ENCODE data around the gene BCAS3. TPM values are rescaled to one million over a fixed set of nuclear protein-coding genes. Genes with fewer than 3 reads are reported as not detected.
A peak's percentile ranks its signal among the peaks of the same experiment; 100 is the strongest.

The BCAS3 gene
- total RNA-seq, 2 donors from 2014 or later: 28.0 to 33.4 TPM

GRCh38 chr17:61409301-61410112, 731.9 kb downstream of the BCAS3 start:
- Mint-ChIP-seq H3K27ac (no peak overlapping the region), H3K27me3 (ENCODE audit: low read depth) (peaks cover 42% of the 10 kb centered on the region), H3K36me3 (ENCODE audit: insufficient read depth in 2 of 2) (no peaks in the 10 kb centered on the region), H3K4me3 (peak overlapping the region; percentile 75 to 79), H3K9me3 (no peaks in the 10 kb centered on the region), H3K4me1 (ENCODE audit: low read depth) (peaks cover 22% of the 10 kb centered on the region)
- peak; percentile 48 to 53 for ATAC-seq (replicated peaks in 1 of 2)
- peak; percentile 65 to 71 for DNase-seq

GRCh38 chr17:61410141-61411010, 732.7 kb downstream of the BCAS3 start:
- H3K4me3 Mint-ChIP-seq: peak overlapping the region; percentile 73 to 79

GRCh38 chr17:61411011-61411260, 733.3 kb downstream of the BCAS3 start:
- ATAC-seq (replicated peaks in 1 of 2) (no peak), DNase-seq (no peak)
- Mint-ChIP-seq H3K4me3 (peak overlapping the region; percentile 83 to 84), H3K27me3 (ENCODE audit: low read depth) (peaks cover 42% of the 10 kb centered on the region), H3K36me3 (ENCODE audit: insufficient read depth in 2 of 2) (no peaks in the 10 kb centered on the region), H3K9me3 (no peaks in the 10 kb centered on the region), H3K27ac (no peak overlapping the region), H3K4me1 (ENCODE audit: low read depth) (peaks cover 22% of the 10 kb centered on the region)

More at GRCh38 chr17:61410141-61411010, 732.7 kb downstream of the BCAS3 start:
- Mint-ChIP-seq H3K27ac (no peak overlapping the region), H3K9me3 (no peaks in the 10 kb centered on the region), H3K36me3 (ENCODE audit: insufficient read depth in 2 of 2) (no peaks in the 10 kb centered on the region), H3K27me3 (ENCODE audit: low read depth) (peaks cover 42% of the 10 kb centered on the region), H3K4me1 (ENCODE audit: low read depth) (peaks cover 22% of the 10 kb centered on the region)
- ATAC-seq (replicated peaks in 1 of 2): peak; percentile 61 to 62
- peak; percentile 86 for DNase-seq

- Mint-ChIP-seq H3K27ac (no peak overlapping the region), H3K27me3 (ENCODE audit: low read depth) (peaks cover 36% of the 10 kb centered on the region), H3K9me3 (no peaks in the 10 kb centered on the region), H3K4me3 (peak overlapping the region; percentile 83 to 84), H3K36me3 (ENCODE audit: insufficient read depth in 2 of 2) (no peaks in the 10 kb centered on the region), H3K4me1 (ENCODE audit: low read depth) (peaks cover 22% of the 10 kb centered on the region)
- DNase-seq: peak in 1 of 2 donors; percentile 47
- ATAC-seq (replicated peaks in 1 of 2): peak; percentile 14 to 18
Observed at GRCh38 chr17:61411261-61412142, 733.9 kb downstream of the BCAS3 start.

- Mint-ChIP-seq H3K36me3 (ENCODE audit: insufficient read depth in 2 of 2) (no peaks in the 10 kb centered on the region), H3K9me3 (no peaks in the 10 kb centered on the region), H3K4me3 (peak overlapping the region; percentile 83 to 84), H3K27ac (no peak overlapping the region), H3K4me1 (ENCODE audit: low read depth) (peaks cover 27% of the 10 kb centered on the region), H3K27me3 (ENCODE audit: low read depth) (peaks cover 28% of the 10 kb centered on the region)
- DNase-seq (peak; percentile 80 to 88), ATAC-seq (replicated peaks in 1 of 2) (peak; percentile 75)
Observed at GRCh38 chr17:61412143-61412859, 734.6 kb downstream of the BCAS3 start.

GRCh38 chr17:61412860-61413660, 735.4 kb downstream of the BCAS3 start:
- no peak for DNase-seq
- peak overlapping the region; percentile 65 to 74 for H3K4me3 Mint-ChIP-seq
- no peaks in the 10 kb centered on the region for H3K9me3 Mint-ChIP-seq

GRCh38 chr17:61413661-61414126, 736.0 kb downstream of the BCAS3 start:
- H3K36me3 Mint-ChIP-seq (ENCODE audit: insufficient read depth in 2 of 2): no peaks in the 10 kb centered on the region
- no peak overlapping the region for H3K27ac Mint-ChIP-seq
- no peak for ATAC-seq (replicated peaks in 1 of 2)
- H3K9me3 Mint-ChIP-seq: no peaks in the 10 kb centered on the region
- no peak for DNase-seq
- peak overlapping the region in 1 of 2 donors; percentile 48 for H3K4me3 Mint-ChIP-seq
- peaks cover 15% of the 10 kb centered on the region for H3K27me3 Mint-ChIP-seq (ENCODE audit: low read depth)
- peaks cover 16% of the 10 kb centered on the region for H3K4me1 Mint-ChIP-seq (ENCODE audit: low read depth)

More at GRCh38 chr17:61412860-61413660, 735.4 kb downstream of the BCAS3 start:
- H3K4me1 Mint-ChIP-seq (ENCODE audit: low read depth): peaks cover 22% of the 10 kb centered on the region
- H3K27me3 Mint-ChIP-seq (ENCODE audit: low read depth): peaks cover 20% of the 10 kb centered on the region
- no peak for ATAC-seq (replicated peaks in 1 of 2)
- no peaks in the 10 kb centered on the region for H3K36me3 Mint-ChIP-seq (ENCODE audit: insufficient read depth in 2 of 2)
- H3K27ac Mint-ChIP-seq: no peak overlapping the region

- no peak for DNase-seq
- no peak for ATAC-seq (replicated peaks in 1 of 2)
- no peaks in the 10 kb centered on the region for H3K9me3 Mint-ChIP-seq
- peaks cover 17% of the 10 kb centered on the region for H3K27me3 Mint-ChIP-seq (ENCODE audit: low read depth)
- no peaks in the 10 kb centered on the region for H3K36me3 Mint-ChIP-seq (ENCODE audit: insufficient read depth in 2 of 2)
- H3K4me3 Mint-ChIP-seq: no peak overlapping the region
- H3K27ac Mint-ChIP-seq: no peak overlapping the region
- H3K4me1 Mint-ChIP-seq (ENCODE audit: low read depth): peaks cover 14% of the 10 kb centered on the region
Observed at GRCh38 chr17:61414141-61414935, 736.7 kb downstream of the BCAS3 start.

- Mint-ChIP-seq H3K4me1 (ENCODE audit: low read depth) (peaks cover 13% of the 10 kb centered on the region), H3K36me3 (ENCODE audit: insufficient read depth in 2 of 2) (no peaks in the 10 kb centered on the region), H3K27ac (no peak overlapping the region), H3K4me3 (no peak overlapping the region), H3K27me3 (ENCODE audit: low read depth) (peaks cover 21% of the 10 kb centered on the region), H3K9me3 (no peaks in the 10 kb centered on the region)
- ATAC-seq (replicated peaks in 1 of 2) (no peak), DNase-seq (no peak)
Observed at GRCh38 chr17:61414936-61415251, 737.2 kb downstream of the BCAS3 start.

GRCh38 chr17:61415374-61416210, 737.9 kb downstream of the BCAS3 start:
- DNase-seq (no peak), ATAC-seq (replicated peaks in 1 of 2) (no peak)
- Mint-ChIP-seq H3K36me3 (ENCODE audit: insufficient read depth in 2 of 2) (no peaks in the 10 kb centered on the region), H3K27ac (no peak overlapping the region), H3K27me3 (ENCODE audit: low read depth) (peaks cover 21% of the 10 kb centered on the region), H3K9me3 (no peaks in the 10 kb centered on the region), H3K4me3 (no peak overlapping the region), H3K4me1 (ENCODE audit: low read depth) (peaks cover 6% of the 10 kb centered on the region)

- Mint-ChIP-seq H3K4me1 (ENCODE audit: low read depth) (peaks cover 5% of the 10 kb centered on the region), H3K36me3 (ENCODE audit: insufficient read depth in 2 of 2) (no peaks in the 10 kb centered on the region), H3K4me3 (no peak overlapping the region), H3K27me3 (ENCODE audit: low read depth) (peaks cover 25% of the 10 kb centered on the region), H3K9me3 (no peaks in the 10 kb centered on the region), H3K27ac (no peak overlapping the region)
- no peak for DNase-seq
- ATAC-seq (replicated peaks in 1 of 2): no peak
Observed at GRCh38 chr17:61416211-61416539, 738.5 kb downstream of the BCAS3 start.

All from activated T-cell treated with anti-CD3 and anti-CD28 coated beads, Interleukin-2, amount 50 U/mL, for 72 hours (primary cell).